Pancreas (tissue), 10 donors: Measurements from ENCODE around the gene CILP. TPM values are rescaled to one million over a fixed set of nuclear protein-coding genes. Genes with fewer than 3 reads are reported as not detected.

Experiments used
- ATAC-seq, 4 donors: fragments of 200-7000 bp; cut with Tn5 transposase; one replicate each; pipeline versions ENCODE4 v1.8.0 to v1.9.1; 2020; ENCODE audit warnings: mild to moderate bottlenecking in 4 of 4, moderate library complexity in 4 of 4
- DNase-seq, 6 donors: peaks; one replicate each; pipeline ENCODE4 v3.0.0-alpha.2; 2020
- FAIRE-seq: peaks from 2 replicates; lab custom pipeline; 2012; peaks lifted over from hg19 to GRCh38; lab: Jason Lieb, UNC
- H3K27ac ChIP-seq, 4 donors: fragments of 200-600 bp; sonication (generic); 1 replicate in 3 of 4; 2 replicates in 1 of 4; pipeline versions ENCODE4 v1.5.0 to v1.8.0; 2020
- H3K27me3 ChIP-seq, 4 donors: fragments of 200-600 bp; one replicate each; pipeline ENCODE4 v1.8.0; 2021
- H3K36me3 ChIP-seq, 3 donors: fragments of 200-600 bp; sonication (generic) in 1 of 3; one replicate each; pipeline versions ENCODE4 v1.5.0 to v1.8.0; 2020 to 2021
- H3K4me1 ChIP-seq, 3 donors: fragments of 200-600 bp; one replicate each; pipeline ENCODE4 v1.8.0; 2021
- H3K4me3 ChIP-seq, 4 donors: fragments of 200-600 bp; sonication (generic) in 2 of 4; one replicate each; pipeline versions ENCODE4 v1.5.0 to v1.8.0; 2020 to 2021
- H3K9me3 ChIP-seq, 4 donors: fragments of 200-600 bp; one replicate each; pipeline ENCODE4 v1.8.0; 2021
- WGBS, 2 donors: extraction: QIAGEN DNeasy Blood & Tissue Kit; methylation state at CpG; one replicate each; pipeline ENCODE4 v1.1.7; 2013; 5-methylcytosine and 5-hydroxymethylcytosine counted together
- intact Hi-C, 3 donors: fragments of 100-400 bp; cut with DNase I; formaldehyde crosslinking; loops; one replicate each; pipeline versions ENCODE4 v1.11.1 to v1.14.2; 2022
- polyA plus RNA-seq, 2 donors: library from polyadenylated mRNA; stranded (reverse); fragments of 200-250 nt; gene quantifications; one replicate each; pipeline ENCODE4 v1.2.3, GENCODE V29; 2013
- total RNA-seq, 6 donors: library from RNA; stranded (reverse); fragmentation: NEBNext Ultra II Directional in 4 of 6; extraction: Animal tissue kit (Norgen Biotek cat#: 25700) in 4 of 6; gene quantifications; one replicate each; pipeline versions ENCODE4 v1.2.1 to v1.2.4, GENCODE V29; 2021 to 2023
- TF ChIP-seq, protein P1 (sequence below), 4 donors: fragments of 200-600 bp; sonication (generic) in 3 of 4; IDR thresholded peaks; one replicate each; pipeline versions ENCODE4 v1.5.0 to v1.8.0; 2021; ENCODE audit warnings: antibody characterized with exemption in 4 of 4
- donor health status: healthy with polysubstance abuse.
- donor health status: DM: no; HTN: no; CAD: no; lungs with moderate emphysema.
- donor health status: DM: no; HTN: no; CAD: no.
- donor health status: control.
- donor health status: control.
- donor health status: Bipolar disorder and iron deficiency.
- donor health status: DM: yes; HTN: yes; CAD: no.
- donor health status: DM: no; HTN: no; CAD: no.
- donor health status: DM: no; HTN: no; CAD: no.
- donor health status: DM: yes; HTN: yes; CAD: no.

CILP gene
- total and polyA plus RNA-seq, 8 donors, result 0.28 to 20.7 (median 1.1) TPM

DNA sequence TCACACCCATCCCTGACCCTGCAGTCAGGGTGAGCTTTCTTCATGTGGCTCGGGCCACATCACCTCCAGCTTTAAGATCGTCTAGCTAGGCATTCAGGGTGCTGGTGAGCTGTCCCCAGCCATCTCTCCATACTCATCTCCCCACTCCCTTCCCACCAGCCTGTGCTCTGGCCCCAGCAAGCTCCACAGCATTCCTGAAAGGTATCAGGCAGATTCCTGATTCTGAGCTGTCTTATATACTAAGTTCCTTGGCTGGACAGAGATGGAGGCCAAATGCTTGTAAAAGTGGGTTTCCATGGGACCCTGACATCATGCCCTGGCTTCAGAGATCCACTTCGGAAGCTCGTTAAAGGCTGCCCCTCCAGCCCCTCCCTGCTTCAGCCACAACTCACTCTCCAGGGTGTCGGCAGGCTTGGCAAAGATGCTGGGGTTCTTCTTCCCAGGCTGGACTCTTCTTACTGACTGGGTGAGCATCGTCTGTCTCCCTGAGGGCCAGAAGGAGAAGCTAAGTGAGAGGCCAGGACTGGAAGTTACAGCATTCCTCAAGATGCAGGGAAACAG, 3.9 kb downstream of the CILP start:
- FAIRE-seq (no peak), DNase-seq (no peak), ATAC-seq (no peak)
- Histone ChIP-seq H3K4me3 (no peak overlapping the region), H3K9me3 (no peaks in the 10 kb centered on the region), H3K36me3 (no peaks in the 10 kb centered on the region), H3K4me1 (no peaks in the 10 kb centered on the region), H3K27ac (no peak overlapping the region), H3K27me3 (no peaks in the 10 kb centered on the region)
- intact Hi-C loops, result no loop called here
- TF ChIP-seq, protein P1, sequence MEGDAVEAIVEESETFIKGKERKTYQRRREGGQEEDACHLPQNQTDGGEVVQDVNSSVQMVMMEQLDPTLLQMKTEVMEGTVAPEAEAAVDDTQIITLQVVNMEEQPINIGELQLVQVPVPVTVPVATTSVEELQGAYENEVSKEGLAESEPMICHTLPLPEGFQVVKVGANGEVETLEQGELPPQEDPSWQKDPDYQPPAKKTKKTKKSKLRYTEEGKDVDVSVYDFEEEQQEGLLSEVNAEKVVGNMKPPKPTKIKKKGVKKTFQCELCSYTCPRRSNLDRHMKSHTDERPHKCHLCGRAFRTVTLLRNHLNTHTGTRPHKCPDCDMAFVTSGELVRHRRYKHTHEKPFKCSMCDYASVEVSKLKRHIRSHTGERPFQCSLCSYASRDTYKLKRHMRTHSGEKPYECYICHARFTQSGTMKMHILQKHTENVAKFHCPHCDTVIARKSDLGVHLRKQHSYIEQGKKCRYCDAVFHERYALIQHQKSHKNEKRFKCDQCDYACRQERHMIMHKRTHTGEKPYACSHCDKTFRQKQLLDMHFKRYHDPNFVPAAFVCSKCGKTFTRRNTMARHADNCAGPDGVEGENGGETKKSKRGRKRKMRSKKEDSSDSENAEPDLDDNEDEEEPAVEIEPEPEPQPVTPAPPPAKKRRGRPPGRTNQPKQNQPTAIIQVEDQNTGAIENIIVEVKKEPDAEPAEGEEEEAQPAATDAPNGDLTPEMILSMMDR (IDR thresholded peaks at IDR 0.05), result no peak
- WGBS, 2 donors, result 67 to 69% methylated on average over 6 of the region's 6 CpGs

DNA sequence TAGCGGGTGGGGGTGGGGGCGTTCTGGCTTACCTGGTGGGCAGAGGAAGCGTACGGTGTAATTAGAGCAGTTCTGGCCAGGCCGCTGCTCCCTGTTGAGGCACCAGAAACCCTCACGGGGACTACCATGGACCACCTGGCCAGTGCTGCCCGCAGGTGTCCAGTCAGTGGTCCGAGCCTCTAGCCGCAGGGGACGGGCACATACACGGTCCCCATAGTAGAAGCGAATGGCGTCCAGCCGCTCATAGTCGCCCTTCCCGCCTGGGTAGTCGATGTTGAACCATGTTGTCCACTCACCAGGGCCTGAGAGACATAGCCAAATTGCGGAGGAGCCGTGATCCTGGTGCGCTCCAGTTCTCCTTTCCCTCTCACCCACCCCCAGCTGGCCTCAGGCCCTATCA, 4.5 kb downstream of the CILP start:
- 88 to 93% methylated on average over 20 of the region's 20 CpGs for WGBS, 2 donors

DNA sequence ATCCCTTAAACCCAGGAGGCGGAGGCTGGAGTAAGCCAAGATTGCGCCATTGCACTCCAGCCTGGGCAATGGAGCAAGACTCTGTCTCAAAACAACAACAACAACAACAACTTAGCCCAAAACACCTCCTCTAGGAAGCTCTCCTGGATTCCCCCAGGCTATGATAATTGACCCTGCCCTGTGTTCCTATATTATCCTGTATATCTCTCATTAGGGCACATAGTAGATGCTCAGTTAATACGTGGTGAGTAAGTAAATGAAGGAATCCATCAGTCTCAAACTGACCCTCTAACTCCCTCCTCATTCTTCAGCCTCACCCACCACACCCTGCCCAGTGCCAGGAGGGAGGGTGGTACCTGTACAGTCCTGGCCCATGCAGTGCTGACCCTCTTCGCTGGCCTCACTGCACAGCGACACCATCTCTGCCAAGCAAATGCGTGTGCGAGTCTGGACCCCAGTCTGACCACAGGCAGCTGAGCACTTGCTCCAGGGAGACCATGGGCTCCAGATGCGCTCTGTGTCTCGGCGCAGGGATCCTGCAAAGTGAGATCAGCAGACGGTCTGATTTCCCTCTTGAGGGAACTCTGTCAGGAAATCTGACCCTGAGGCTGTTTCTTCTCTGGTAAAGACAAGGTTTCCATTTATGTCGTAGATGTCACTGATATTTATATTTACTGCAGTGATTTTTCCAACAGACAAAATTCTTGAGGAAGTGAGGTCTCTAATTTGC, 6.2 kb downstream of the CILP start:
- Histone ChIP-seq H3K36me3 (no peaks in the 10 kb centered on the region), H3K27me3 (no peaks in the 10 kb centered on the region), H3K4me1 (no peaks in the 10 kb centered on the region), H3K9me3 (no peaks in the 10 kb centered on the region), H3K4me3 (no peak overlapping the region), H3K27ac (no peak overlapping the region)
- FAIRE-seq, result no peak
- no peak for ATAC-seq
- no peak for DNase-seq
- intact Hi-C loops, result no loop called here
- TF ChIP-seq, protein P1 (IDR thresholded peaks at IDR 0.05), result no peak
- WGBS, 2 donors, result 91 to 94% methylated on average over 12 of the region's 12 CpGs

More for the DNA sequence above, 4.5 kb downstream of the CILP start:
- Histone ChIP-seq H3K36me3 (no peaks in the 10 kb centered on the region), H3K9me3 (no peaks in the 10 kb centered on the region), H3K27me3 (no peaks in the 10 kb centered on the region), H3K4me3 (no peak overlapping the region), H3K27ac (no peak overlapping the region), H3K4me1 (no peaks in the 10 kb centered on the region)
- TF ChIP-seq, protein P1 (IDR thresholded peaks at IDR 0.05), result no peak
- FAIRE-seq (no peak), ATAC-seq (no peak), DNase-seq (no peak)
- intact Hi-C loops, result no loop called here

DNA sequence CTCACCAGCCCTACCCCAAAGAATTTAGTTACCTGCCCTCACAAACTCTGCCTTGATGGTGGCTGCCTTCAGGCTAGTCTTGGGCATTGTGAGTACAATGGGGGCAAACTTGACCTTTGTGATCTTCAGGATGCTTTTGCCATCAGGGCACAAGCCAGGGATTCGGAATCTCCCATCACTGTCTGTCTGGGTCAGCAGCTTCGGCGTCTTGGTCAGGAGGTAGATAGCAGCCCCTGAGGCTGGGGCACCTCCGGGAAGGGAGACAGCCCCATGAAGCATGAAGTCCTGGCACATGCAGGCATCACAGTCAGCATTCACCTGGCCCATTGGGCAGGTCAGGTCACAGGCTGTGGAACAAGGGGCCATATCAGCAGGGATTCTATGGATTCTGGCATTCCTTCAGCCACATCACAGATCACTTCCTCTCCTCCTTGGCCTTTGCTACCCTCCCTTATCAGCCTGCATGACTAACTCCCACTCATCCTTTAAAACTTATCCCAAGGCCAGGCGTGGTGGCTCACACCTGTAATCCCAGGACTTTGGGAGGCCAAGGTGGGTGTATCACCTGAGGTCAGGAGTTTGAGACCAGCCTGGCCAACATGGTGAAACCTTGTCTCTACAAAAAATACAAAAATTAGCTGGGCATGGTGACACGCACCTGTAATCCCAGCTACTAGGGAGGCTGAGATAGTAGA, 6.9 kb downstream of the CILP start:
- Histone ChIP-seq H3K36me3 (no peaks in the 10 kb centered on the region), H3K4me3 (no peak overlapping the region), H3K27me3 (no peaks in the 10 kb centered on the region), H3K4me1 (no peaks in the 10 kb centered on the region), H3K9me3 (no peaks in the 10 kb centered on the region), H3K27ac (no peak overlapping the region)
- DNase-seq (no peak), ATAC-seq (no peak), FAIRE-seq (no peak)
- intact Hi-C loops, result no loop called here
- TF ChIP-seq, protein P1 (IDR thresholded peaks at IDR 0.05), result no peak
- WGBS, 2 donors, result 90 to 91% methylated on average over 6 of the region's 6 CpGs
